Hematopoietic multipotent progenitor cell (in vitro differentiated cells): Measurements from ENCODE around the gene BBX. TPM values are rescaled to one million over a fixed set of nuclear protein-coding genes. Genes with fewer than 3 reads are reported as not detected.
"Not testable (repeated sequence)": the region's sequence is repeated elsewhere in the genome, so short reads cannot be mapped to it uniquely, and the experiment has no call there.

Experiments used
- DNase-seq, 3 donors: peaks; one replicate each; pipeline ENCODE4 v3.0.0-alpha.2; 2011 to 2015; ENCODE audit warnings: low read depth in 2 of 3, low spot score in 2 of 3
- total RNA-seq: library from RNA; depleted of rRNA; stranded (reverse); fragments of >200 nt; gene quantifications from one replicate; pipeline ENCODE4 v1.2.3, GENCODE V29; 2012

The BBX gene
- total RNA-seq, 1 donor: 35.0 TPM

DNA sequence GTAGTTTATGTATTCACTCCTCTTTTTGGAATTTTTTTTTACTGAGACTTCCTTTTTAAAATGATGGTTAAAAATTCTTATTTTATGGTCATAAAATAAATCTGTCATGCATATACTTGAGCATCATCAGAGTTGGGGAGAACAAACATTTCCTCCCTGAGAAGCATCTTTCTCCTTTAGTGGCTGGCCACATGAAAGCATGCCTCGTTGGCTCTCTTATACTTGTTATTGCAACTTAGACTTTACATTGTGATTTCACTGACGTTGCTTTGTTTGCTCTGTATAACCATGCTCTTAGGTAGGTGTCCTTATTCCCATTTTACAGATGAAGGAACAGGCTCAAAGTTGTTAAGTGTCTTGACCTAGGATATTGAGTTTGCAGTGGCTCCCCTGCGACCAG is 18.1 kb downstream of the BBX start:
- DNase-seq: no peak

GRCh38 chr3:107542665-107543064 is 19.9 kb downstream of the BBX start:
- DNase-seq: no peak

GRCh38 chr3:107543666-107544065 is 20.9 kb downstream of the BBX start:
- peak in 2 of 3 donors; percentile 37 to 56 for DNase-seq

DNA sequence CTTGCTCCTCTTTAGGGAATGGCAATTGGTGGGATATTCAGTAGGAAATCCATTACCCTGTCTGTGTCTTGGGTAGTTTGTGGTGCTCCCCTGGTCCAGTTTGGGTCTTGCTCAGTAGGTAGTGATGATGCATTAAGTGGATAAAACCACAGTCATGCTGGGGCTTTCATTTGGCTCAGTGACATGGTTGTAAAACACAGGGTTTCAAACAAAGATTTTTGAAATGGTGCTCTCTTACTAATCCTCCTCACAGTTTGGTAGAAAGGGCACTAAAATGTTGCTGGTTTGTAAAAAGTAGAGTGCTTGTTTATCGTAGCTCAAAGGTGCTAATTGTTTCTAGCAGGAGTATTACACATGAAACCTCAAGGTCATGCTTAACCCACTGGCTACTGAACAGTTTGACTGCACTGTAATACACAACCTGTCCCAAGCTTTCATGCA is 22.9 kb downstream of the BBX start:
- no peak for DNase-seq

GRCh38 chr3:107548601-107549000 is 25.8 kb downstream of the BBX start:
- no peak for DNase-seq

- no peak for DNase-seq
Measured at GRCh38 chr3:107555359-107555758, 32.6 kb downstream of the BBX start.

- DNase-seq: no peak
Measured at GRCh38 chr3:107557743-107558142, 35.0 kb downstream of the BBX start.

DNA sequence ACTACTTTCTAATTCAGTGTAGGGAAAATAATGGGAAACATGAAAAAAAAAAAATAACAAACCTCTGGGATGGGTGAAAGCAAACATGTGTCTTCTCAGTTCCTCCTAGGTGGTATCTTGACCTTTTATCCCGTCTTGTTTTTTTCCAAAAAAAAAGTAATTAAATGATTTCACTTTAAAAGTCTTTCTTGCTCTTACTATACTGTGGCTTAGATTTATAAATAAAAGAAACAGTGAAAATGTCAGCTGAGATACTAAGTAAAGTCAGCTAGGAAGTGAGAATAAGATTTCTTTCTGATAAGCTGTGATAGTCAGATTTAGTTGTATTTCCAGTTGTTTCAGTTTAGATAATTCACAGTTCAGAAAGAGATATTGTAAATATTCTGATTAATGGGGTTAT is 37.4 kb downstream of the BBX start:
- DNase-seq: no peak

DNA sequence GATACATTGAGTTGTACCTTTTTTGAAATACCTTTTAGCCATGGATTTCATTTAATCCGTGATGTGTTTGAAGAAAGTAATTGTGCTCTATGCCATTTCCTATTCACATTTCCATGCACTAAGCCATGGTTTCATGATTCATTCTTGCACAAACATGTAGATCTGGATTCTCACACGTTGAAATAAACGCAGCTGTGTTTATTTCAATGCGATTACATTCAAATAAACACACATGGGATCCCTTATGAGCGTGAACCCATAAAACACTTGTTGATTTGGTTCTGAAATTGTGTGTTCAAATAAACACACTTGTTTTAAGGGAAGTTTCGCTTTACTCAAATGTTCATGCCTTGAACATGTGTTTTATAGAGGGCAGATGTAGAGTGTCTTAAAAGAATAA is 39.2 kb downstream of the BBX start:
- no peak for DNase-seq

DNA sequence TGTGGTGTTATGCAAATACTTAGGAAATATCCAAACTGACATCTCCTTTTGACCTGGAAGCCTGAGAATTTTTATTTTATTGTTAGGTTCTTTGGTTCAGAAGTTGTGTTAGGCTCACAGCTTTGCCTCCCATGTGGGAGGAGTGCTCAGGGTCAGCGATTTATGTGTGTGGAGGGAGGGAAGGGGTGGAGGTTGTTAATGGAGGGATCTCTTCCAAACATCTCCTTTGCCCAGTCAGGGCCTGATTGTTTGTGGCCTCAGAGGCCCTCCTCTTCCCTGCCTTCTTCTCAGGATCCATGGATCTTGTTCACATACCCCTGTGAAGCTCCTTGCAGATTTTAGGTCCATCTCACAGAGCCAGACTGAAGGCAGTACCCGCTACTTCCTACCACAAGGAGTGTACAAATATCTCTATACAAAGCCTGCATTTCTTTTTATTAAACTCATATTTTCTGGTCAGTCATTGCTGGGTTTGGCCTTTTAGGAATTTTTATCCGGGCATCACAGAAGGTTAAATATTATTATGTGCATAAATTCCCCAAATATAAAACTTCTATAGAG is 40.3 kb downstream of the BBX start:
- DNase-seq: no peak

DNA sequence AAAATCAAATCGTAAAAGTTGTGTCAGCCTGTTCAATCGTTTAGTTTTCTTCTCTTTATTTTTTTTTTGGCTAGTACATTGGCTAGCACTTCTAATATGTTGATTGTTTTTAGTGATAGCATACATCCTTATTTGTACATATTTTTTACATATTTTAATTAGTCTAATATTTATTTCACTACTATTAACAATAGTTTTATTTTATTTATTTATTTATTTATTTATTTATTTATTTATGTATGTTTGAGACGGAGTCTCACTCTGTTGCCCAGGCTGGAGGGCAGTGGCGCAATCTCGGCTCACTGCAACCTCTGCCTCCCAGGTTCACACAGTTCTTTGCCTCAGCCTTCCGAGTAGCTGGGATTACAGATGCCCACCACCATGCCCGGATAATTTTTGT is 42.5 kb downstream of the BBX start:
- not testable (repeated sequence) for DNase-seq

GRCh38 chr3:107571089-107571488 is 48.3 kb downstream of the BBX start:
- DNase-seq: not testable (repeated sequence)

DNA sequence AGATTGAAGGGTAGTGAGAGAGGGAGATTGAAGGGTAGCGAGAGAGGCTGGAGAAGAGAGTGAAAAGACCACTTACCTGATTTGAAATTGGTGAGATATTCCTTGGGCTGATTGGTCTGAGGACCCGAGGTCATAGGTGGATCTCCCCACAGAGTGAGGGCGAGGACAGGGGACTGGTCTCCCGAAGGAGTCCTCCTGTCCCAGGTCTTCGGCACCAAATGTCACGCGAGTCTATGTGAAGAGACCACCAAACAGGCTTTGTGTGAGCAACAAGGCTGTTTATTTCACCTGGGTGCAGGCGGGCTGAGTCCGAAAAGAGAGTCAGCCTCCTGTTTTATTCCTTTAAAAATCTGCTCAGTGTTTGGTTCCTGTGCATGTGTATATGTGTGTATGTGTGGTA is 48.7 kb downstream of the BBX start:
- not testable (repeated sequence) for DNase-seq

GRCh38 chr3:107574650-107575049 is 51.9 kb downstream of the BBX start:
- DNase-seq: peak in 2 of 3 donors; percentile 23 to 44

DNA sequence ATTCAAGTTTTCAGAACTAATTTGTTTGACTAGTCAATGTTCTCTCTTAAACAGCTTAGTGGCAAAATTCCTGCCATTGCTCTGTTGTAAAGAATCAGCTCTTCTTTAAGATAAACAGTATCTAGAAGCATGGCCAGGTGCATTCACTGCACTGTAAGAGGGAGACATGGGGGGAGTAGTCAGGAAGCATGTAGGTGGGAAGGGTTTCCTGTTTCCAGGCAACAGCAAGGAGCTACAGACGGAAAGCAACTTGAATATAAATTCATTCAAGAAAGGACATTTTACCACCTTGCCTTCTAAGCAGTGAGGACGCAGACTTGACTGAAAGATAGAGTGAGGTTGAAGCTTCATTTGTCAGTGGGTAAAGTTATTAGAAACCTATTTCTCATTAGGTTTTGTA is 55.3 kb downstream of the BBX start:
- DNase-seq: no peak

DNA sequence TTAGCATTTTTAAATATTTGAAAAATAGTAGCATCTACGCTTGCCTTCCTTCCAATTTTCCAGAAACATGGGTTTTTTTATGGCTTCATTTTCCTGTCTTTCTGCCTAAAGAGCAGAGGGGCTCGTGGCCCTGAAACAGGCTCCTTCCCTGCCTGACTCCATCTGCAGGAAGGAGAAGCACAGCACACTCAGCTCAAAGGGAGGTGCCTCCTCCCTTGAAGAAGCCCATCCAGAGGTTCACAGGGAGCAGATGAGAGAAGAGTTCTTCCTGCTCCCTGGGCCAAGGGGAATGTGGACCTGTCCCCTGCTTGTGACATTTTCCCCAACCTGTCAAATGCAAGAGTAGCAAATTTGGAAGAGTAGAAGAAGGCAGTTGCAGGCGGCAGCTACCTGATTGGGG is 55.8 kb downstream of the BBX start:
- no peak for DNase-seq

GRCh38 chr3:107579371-107579770 is 56.6 kb downstream of the BBX start:
- DNase-seq: no peak

- no peak for DNase-seq
Measured at GRCh38 chr3:107581230-107581629, 58.5 kb downstream of the BBX start.

DNA sequence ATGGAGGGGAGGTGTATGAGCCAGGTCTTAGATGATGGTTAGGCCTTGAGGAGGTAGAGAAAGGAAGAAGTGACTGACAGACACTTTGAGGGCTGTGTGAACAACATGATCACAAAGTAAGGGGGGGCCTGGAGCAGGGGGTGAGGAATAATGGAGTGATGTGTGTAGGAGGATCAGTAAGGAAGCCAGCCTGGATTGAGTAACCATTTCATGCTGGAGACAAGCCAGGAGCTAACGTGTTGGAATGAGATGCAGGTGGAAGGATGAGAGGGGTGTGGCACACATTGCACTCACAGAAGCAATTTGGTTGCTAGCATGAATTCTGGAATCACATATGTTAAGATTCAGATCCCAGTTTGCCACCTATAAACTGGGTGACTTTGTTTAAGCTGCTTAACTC is 65.5 kb downstream of the BBX start:
- DNase-seq: no peak

- DNase-seq: no peak
Measured at GRCh38 chr3:107589454-107589853, 66.7 kb downstream of the BBX start.

DNA sequence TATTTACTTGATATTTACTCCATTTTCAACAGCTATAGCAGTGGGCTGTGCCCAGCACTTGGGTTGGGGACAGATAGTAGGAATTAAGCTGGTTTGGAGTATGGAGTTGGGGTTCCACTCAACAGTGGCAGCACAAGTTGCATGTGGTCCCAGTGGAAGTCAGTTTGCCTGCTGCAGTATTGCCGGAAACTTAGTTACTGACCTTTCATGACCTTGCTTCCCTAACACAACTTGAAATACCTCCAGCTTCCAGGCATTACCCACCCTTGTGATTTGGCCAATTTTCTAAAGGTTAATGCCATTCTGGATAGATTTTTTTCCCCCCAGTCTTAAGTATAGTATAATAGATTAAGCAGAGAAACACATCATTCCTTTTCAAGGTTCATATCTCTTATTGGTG is 68.0 kb downstream of the BBX start:
- no peak for DNase-seq

DNA sequence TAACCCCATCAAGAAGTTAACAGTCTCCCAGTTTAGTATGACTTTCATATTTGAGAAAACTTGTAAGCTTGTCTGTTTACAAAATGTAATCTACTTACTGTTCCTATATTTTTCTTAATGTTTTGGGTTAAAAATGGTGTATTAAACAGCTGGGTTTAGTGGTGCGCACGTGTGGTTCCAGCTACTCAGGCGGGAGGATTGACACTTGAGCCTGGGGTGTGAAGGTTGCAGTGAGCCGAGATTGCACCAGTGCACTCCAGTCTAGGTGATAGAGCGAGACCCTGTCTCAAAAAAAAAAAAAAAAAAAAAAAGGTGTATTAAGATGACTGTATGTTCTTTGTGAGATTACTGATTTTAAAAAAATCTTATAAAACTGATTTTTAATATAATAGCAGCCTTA is 69.3 kb downstream of the BBX start:
- no peak for DNase-seq

- DNase-seq: no peak
Measured at GRCh38 chr3:107594870-107595269, 72.1 kb downstream of the BBX start.
